NCI-H748 (cell line): ENCODE data around the gene CEP295NL.
"Not testable (repeated sequence)": the region's sequence is repeated elsewhere in the genome, so short reads cannot be mapped to it uniquely, and the experiment has no call there.

Experiments
- DNase-seq: peaks from one replicate; lab custom pipeline; 2025; ENCODE audit not compliant: unreplicated experiment; lab: John Stamatoyannopoulos, UW

CEP295NL gene

GRCh38 chr17:78891406-78892061, 11.5 kb downstream of the CEP295NL start:
- DNase-seq = no peak

- DNase-seq = no peak
These were observed 12.5 kb downstream of the CEP295NL start for GRCh38 chr17:78890498-78890897.

- DNase-seq = not testable (repeated sequence)
These were observed 12.9 kb downstream of the CEP295NL start for GRCh38 chr17:78890096-78890495.

GRCh38 chr17:78889531-78889930, 13.5 kb downstream of the CEP295NL start:
- no peak for DNase-seq

GRCh38 chr17:78888941-78889518, 14.0 kb downstream of the CEP295NL start:
- peak; percentile 27 for DNase-seq

GRCh38 chr17:78886954-78887353, 16.0 kb downstream of the CEP295NL start:
- DNase-seq = no peak

GRCh38 chr17:78885956-78886355, 17.0 kb downstream of the CEP295NL start:
- no peak for DNase-seq

GRCh38 chr17:78884876-78885667, 17.9 kb downstream of the CEP295NL start:
- DNase-seq = no peak

GRCh38 chr17:78884148-78884825, 18.7 kb downstream of the CEP295NL start:
- no peak for DNase-seq

GRCh38 chr17:78883533-78884131, 19.4 kb downstream of the CEP295NL start:
- DNase-seq = peak; percentile 76

- DNase-seq = no peak
These were observed 19.9 kb downstream of the CEP295NL start for GRCh38 chr17:78883089-78883532.

GRCh38 chr17:78882540-78883088, 20.4 kb downstream of the CEP295NL start:
- DNase-seq = no peak

GRCh38 chr17:78879635-78880186, 23.3 kb downstream of the CEP295NL start:
- DNase-seq = no peak

GRCh38 chr17:78878871-78879527, 24.0 kb downstream of the CEP295NL start:
- no peak for DNase-seq

GRCh38 chr17:78878261-78878660, 24.7 kb downstream of the CEP295NL start:
- no peak for DNase-seq

GRCh38 chr17:78876954-78877517, 26.0 kb downstream of the CEP295NL start:
- DNase-seq = not testable (repeated sequence)

GRCh38 chr17:78876094-78876597, 26.9 kb downstream of the CEP295NL start:
- no peak for DNase-seq

- DNase-seq = no peak
These were observed 27.5 kb downstream of the CEP295NL start for GRCh38 chr17:78875363-78876093.
